Measurements from ENCODE around the gene SLC17A2.

Gene SLC17A2

DNA sequence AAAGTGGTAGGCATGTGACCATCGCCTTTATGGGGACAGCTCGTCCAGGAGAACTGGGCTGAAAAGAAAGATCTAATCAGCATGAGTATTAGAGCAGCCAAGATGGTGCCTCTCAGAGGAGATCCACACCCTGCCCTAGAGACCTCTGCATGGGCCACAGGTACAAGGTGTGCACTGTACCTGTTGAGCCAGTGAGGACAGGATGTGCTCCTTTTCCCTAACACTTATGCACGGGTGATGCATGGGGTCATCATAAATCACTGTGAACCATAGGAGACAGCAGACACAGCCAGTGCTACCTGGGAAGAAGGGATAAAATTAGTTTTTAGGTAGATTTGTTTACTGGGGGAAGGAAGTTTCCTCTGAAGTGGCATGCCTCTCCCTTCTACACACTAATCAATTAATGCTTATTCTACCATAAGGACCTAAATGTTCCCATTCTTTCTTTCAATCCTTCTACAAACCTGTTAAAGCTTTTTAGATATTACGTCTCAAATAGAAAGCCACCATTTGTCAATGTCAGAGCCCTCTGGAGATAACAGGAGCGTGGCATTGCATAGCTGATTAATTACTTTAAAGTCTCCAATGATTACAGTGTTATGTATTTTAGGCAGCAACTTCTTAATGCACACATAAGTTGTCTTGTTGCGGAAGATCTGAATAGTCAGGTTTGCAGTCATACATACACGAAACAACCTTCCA is 13.6 kb downstream of the SLC17A2 start:
- no peak for DNase-seq

- no peak for DNase-seq
Observed at GRCh38 chr6:25916330-25916729, 14.2 kb downstream of the SLC17A2 start.

- no peak for DNase-seq
Observed at GRCh38 chr6:25913741-25914140, 16.8 kb downstream of the SLC17A2 start.

DNA sequence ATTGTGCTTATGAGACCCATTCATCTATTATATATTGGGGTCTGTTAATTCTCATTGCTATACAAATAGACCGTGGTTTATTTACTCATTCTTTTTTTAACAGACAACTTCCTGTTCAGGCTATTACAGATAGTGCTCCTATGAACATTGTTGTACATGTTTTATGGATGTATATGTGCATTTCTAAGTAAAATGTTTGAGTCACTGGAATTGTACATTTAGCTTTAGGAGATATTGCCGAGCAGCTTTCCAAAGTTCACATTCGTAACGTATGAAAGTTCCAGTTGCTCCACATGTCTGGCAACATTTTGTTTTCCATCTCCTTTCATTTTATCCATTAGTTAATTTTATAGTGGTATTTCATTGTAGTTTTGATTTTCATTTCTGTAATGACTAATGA is 19.1 kb downstream of the SLC17A2 start:
- no peak for DNase-seq

DNA sequence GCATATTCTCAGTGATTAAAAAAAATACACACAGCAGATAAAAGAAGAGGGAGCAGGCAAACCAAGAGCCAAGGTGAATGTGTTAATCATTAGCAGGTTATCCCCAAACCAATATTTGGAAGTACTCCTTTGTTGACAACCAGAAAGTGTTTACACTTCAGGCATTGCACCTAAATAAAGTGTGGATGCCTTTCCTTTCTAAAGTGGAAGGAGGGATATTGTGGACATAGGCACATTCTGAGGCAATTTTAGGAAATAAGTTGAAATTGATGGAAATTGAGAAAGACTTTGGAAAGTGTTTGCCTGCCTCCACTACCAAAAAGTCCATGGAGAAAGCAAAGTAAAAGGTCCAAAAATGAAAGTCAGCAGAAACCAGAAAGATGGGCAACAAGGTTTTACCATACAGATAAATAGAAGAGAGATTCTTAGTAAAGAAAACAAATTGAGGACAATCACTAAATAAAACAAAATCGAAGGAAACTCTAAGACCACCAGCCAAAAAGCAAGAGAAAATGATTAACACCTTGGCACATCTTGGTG is 22.9 kb downstream of the SLC17A2 start:
- no peak for DNase-seq

GRCh38 chr6:25903467-25904099 is 26.9 kb downstream of the SLC17A2 start:
- no peak for DNase-seq

DNA sequence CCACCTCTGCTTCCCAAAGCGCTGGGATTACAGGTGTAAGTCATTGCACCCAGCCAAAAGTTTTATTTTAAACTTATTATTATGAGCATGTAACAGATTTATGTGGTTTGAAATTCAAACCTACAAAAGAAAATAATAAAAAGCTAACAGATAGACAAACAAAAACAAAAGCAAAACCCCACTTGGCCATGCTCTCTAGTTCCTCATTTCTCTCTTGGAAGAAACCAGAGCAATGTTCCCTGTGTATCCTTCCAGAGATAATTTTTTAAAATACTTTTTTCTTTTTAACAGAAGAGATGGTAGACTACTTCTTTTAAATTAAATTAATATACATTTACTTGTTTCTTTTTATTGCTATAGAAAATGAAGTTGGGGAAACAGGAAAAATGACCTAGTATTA is 28.4 kb downstream of the SLC17A2 start:
- no peak for DNase-seq

DNA sequence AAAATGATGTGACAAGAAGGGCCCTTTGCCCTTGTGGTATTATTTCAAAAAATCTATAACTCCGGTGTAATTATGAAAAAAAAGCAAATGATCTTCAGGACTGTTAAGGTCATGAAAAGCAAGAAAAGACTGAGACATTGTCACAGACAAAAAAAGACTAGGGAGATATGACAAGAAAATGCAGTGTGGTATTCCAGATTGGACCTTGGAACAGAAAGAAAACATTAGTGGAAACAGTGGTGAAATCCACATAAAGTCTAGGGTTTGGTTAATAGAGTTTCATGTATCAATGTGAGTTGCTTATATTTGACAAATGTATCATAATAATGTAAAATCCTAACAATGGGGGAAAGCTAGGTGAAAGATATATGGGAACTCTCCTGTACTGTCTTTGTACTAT is 29.6 kb downstream of the SLC17A2 start:
- no peak for DNase-seq

DNA sequence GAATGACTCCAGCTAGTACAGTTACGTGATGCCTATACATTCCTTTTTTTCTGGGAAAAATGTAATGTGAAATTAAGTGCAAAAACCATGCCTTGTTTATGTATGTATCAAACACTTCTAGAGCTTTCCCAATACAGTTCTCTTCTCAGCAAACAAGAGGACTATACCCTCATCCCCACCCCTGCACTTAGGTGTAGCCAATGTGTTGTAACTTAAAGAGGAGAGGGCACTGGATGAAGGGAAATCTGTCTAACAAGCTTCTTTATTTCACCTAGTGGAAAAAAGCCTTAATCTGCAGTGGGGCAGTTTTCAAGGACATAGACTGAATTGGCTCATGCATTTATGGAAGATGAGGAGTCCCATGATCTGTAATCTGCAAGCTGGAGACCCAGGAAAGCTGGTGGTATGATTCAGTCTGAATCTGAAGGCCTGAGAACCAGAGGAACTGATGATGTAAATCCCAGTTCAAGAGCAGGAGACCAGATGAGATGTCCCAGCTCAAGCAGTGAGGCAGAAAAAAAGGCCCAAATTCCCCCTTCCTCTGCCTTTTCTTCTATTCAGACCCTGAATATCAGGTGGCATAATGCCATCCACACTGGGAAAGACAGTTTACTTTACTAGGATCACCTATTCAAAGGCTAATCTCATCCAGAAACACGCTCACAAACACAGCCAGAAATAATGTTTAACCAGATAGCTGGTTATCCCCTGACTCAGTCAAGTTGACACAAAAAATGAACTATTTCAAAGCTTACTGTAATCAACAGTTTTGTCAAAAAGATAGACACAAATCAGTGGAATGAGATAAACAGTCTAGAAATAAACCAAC is 30.7 kb downstream of the SLC17A2 start:
- no peak for DNase-seq

GRCh38 chr6:25899123-25899522 is 31.4 kb downstream of the SLC17A2 start:
- DNase-seq, result no peak

DNA sequence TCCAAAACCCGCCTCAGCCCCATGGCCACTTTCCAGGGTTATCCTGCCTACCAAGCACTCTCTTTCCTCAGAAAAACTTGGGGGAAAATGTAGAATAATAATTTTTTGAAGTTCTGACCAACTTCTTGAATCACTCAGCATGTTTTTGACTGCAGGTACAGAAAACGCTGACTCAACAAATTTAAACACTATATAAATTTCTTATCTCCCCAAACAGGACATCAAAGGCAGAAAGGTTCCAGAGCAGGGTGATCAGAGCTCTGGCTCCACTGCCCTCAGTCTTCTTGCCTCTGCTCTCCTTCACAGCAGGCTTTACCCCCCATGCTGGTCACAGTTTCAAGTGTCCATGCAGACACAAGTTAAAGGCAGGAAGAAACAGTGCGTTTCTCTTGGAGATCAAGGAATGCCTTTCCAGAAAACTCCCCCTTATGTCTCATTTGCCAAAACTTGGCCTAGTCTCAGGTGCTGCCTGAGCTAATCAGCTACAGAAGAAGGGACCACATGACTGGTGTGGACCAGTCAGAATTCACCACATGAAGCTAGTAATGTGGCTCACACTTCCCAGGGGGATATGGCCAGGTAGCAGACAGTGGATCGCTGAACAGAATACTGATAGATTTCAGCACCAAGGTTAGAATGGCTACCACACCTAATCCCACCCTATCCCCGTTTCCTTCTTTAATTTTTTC is 32.1 kb downstream of the SLC17A2 start:
- DNase-seq, result no peak

GRCh38 chr6:25896252-25896651 is 34.2 kb downstream of the SLC17A2 start:
- DNase-seq, result no peak

- no peak for DNase-seq
Observed at GRCh38 chr6:25895771-25896170, 34.7 kb downstream of the SLC17A2 start.

GRCh38 chr6:25893778-25894177 is 36.7 kb downstream of the SLC17A2 start:
- no peak for DNase-seq

DNA sequence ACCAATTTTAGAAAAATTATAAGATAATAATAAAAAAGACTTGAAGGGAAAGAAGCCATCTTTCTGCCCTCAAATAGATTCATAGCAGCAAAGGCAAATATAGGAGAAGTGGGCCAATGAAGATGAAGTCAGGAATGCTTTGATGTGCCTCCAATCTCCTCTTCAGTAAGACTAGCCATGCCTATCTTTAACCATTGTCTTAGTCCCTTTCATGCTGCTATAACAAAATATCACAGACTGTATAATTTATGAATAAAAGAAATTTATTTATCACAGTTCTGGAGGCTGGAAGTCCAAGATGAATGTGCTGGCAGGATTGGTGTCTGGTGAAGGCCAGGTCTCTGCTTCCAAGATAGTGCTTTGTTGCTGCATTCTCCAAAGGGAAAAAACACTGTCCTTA is 37.6 kb downstream of the SLC17A2 start:
- no peak for DNase-seq

DNA sequence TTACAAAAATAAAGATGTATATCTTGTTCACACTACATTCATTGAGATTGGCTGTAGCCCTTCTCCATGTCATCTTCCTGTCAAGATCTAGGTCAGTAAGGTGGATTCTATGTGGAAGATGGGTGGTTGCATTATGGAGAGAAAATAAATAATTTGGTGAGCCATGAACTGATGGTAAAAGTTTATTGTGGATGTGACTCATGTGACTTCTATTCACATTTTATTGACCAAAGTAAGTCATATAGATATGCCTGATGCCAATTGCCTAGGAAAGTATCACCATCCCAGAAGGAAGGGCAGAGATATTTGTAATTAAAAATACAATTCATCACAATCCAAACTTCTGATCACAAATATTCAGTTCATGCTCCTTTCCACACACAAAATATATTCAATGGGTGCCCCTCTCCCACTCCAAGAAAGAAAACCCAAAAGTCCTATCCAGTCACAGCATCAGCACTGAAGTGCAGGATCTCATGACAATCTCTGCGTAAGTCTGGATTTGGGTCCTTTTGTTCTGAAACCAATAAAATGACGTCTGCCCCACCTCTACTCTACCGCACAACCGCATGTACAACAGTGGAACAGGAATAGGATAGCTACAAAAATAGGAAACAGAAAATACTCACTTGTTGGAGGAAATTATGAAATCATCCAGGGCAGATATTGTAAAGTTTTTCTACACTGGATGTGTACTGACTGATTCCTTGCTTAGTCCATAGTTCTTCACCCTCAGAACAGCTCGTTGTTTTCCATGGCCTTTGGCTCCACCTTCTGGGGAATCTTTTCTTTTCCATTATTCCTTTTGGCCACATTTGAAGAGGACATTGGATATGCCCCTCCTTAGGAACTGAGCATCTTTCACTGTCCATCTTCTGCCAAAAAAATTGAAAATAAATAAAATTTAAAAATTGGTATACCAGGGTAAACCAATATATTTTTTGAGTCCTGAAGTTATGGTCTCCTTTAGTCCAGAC is 40.3 kb downstream of the SLC17A2 start:
- peak; percentile 73 to 75 for DNase-seq

DNA sequence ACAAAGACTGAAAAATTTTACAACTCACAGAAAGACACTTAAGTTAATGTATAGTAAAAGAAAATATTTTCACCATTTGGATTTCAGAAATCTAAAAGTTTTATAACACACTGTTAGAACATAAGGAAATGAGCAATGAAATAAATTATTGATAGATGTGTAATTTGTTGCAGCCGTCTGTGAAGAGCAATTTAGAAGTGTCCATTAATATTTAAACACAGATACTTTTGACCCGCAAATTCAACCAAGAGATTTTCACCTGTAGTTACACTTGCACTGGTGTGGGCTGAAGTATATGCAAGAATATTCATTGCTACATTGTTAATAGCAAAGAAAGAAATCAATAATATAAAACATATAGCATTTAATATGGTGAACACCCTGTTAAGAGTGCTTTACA is 41.9 kb downstream of the SLC17A2 start:
- no peak for DNase-seq

- no peak for DNase-seq
Observed at GRCh38 chr6:25886066-25886465, 44.4 kb downstream of the SLC17A2 start.

DNA sequence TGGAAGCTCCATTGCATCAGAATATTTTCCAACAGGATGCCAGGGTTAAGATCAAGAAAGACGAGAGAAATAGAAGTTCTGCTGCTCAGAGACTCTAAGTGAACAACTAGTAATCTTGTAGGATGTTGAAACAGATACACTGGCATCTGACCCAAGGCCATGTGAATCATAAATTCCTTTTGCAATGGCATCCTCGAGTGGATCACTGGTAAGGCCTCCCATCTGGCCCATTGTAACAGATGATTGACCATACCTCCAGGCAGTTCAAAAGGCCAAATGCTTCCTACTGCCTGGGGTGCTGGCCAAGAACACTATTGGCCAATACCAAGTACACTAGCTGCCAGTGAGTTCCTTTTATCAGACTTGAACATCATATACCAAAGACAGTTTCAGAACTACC is 46.5 kb downstream of the SLC17A2 start:
- peak; percentile 98 for DNase-seq

GRCh38 chr6:25883536-25883935 is 47.0 kb downstream of the SLC17A2 start:
- DNase-seq, result no peak

- peak; percentile 75 to 84 for DNase-seq
Observed at GRCh38 chr6:25882051-25882496, 48.4 kb downstream of the SLC17A2 start.

DNA sequence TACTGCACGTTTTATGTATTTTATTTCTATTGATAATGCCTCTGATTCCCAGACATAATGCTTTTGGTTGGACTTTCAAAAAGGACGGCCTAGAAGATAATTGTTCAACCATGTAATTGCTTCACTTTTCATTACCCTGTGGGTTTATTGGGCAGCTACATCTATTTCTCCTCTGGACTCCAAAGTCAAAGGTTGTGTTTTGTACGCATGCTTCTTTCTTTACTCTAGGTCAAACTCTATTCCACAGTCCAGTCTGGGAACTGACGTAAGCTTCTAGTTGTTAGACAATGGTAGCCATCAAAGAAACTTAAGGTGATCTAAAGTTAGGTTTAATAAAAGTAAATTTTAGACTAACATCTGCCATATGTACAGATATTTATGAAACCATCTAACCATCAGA is 49.9 kb downstream of the SLC17A2 start:
- no peak for DNase-seq
